Measurements from ENCODE around the gene ITGA2.

- TF ChIP-seq CTCF (IDR thresholded peaks at IDR 0.05; ENCODE audit: control extremely low read depth in 1 of 3, insufficient read depth in 1 of 3, low read depth in 1 of 3, low read length in 3 of 3) (no peak), ZNF274 (IDR thresholded peaks at IDR 0.05; ENCODE audit: borderline replicate concordance, extremely low read depth, low read length) (no peak), RAD21 (IDR thresholded peaks at IDR 0.05 in 1 of 2, conservative IDR thresholded peaks at IDR 0.05 in 1 of 2; ENCODE audit: low read depth in 2 of 2, low read length in 2 of 2) (no peak), TCF12 (IDR thresholded peaks at IDR 0.05; ENCODE audit: low read depth, low read length) (no peak), EZH2 (IDR thresholded peaks at IDR 0.05; ENCODE audit: low read depth, low read length, severe bottlenecking) (no peak), EGR1 (IDR thresholded peaks at IDR 0.05; ENCODE audit: borderline replicate concordance, low read depth, low read length) (no peak), GTF2F1 (IDR thresholded peaks at IDR 0.05; ENCODE audit: borderline replicate concordance, low read depth, low read length) (no peak)
Measured at GRCh38 chr5:53087621-53088121, 98.5 kb downstream of the ITGA2 start.

Measured in H1 (cell line).